Mesothelial cell of epicardium (in vitro differentiated cells): ENCODE results near the gene SNRNP25. TPM values are rescaled to one million over a fixed set of nuclear protein-coding genes. Genes with fewer than 3 reads are reported as not detected.

Source experiments
- DNase-seq, 2 experiments: peaks; one replicate each; pipeline ENCODE4 v3.0.0; 2021; ENCODE audit warnings: low spot score in 2 of 2; ENCODE audit not compliant: unreplicated experiment in 2 of 2
- H3K27ac Mint-ChIP-seq: 2 replicates; pipeline ENCODE4 v1.8.0; 2021; ENCODE audit warnings: mixed read lengths
- H3K27me3 Mint-ChIP-seq: 2 replicates; pipeline ENCODE4 v1.8.0; 2021; ENCODE audit warnings: low read depth, mixed read lengths
- H3K36me3 Mint-ChIP-seq: 2 replicates; pipeline ENCODE4 v1.8.0; 2021; ENCODE audit warnings: mixed read lengths
- H3K4me1 Mint-ChIP-seq: 2 replicates; pipeline ENCODE4 v1.8.0; 2021; ENCODE audit warnings: mixed read lengths
- H3K4me3 Mint-ChIP-seq: 2 replicates; pipeline ENCODE4 v1.8.0; 2021; ENCODE audit warnings: mild to moderate bottlenecking, moderate library complexity, mixed read lengths
- H3K9me3 Mint-ChIP-seq: 2 replicates; pipeline ENCODE4 v1.8.0; 2021; ENCODE audit warnings: mixed read lengths
- CTCF ChIP-seq: fragments of 200-600 bp; sonication (generic); IDR thresholded peaks from one replicate; pipeline ENCODE4 v1.5.0; 2021; ENCODE audit warnings: antibody characterized with exemption; ENCODE audit not compliant: unreplicated experiment
- total RNA-seq: library from RNA; stranded (reverse); gene quantifications from 3 replicates; pipeline ENCODE4 v1.2.1, GENCODE V29; 2021

Gene SNRNP25
- total RNA-seq, 1 donor from 2014 or later, result 33.1 TPM

DNA sequence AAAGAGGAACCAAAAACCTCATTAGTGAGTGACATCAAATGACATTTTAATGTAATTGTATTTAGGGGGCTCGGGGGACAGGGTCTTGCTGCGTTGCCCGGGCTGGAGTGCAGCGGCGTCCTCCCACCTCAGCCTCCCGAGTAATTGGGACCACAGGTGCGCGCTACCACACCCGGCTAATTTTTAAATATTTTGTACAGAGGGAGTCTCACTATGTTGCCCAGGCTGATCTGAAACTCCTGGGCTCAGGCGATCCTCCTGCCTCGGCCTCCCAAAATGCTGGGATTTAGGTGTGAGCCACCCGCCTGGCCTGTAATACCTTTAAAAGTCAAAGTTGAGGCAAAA lies 581 bp downstream of the SNRNP25 start:
- no peak for DNase-seq
- H3K36me3 Mint-ChIP-seq, result peaks cover 16% of the 10 kb centered on the region
- H3K4me1 Mint-ChIP-seq, result peaks cover 16% of the 10 kb centered on the region
- peak overlapping the region; percentile 94 for H3K4me3 Mint-ChIP-seq
- TF ChIP-seq CTCF, result no peak
- no peak overlapping the region for H3K27ac Mint-ChIP-seq
- no peaks in the 10 kb centered on the region for H3K27me3 Mint-ChIP-seq
- no peaks in the 10 kb centered on the region for H3K9me3 Mint-ChIP-seq

- Mint-ChIP-seq H3K27ac (no peak overlapping the region), H3K4me3 (peak overlapping the region; percentile 53), H3K4me1 (peaks cover 29% of the 10 kb centered on the region), H3K9me3 (no peaks in the 10 kb centered on the region), H3K36me3 (peaks cover 16% of the 10 kb centered on the region), H3K27me3 (no peaks in the 10 kb centered on the region)
- no peak for TF ChIP-seq CTCF
- no peak for DNase-seq
These were observed 2.0 kb downstream of the SNRNP25 start for GRCh38 chr16:55571-56136.

DNA sequence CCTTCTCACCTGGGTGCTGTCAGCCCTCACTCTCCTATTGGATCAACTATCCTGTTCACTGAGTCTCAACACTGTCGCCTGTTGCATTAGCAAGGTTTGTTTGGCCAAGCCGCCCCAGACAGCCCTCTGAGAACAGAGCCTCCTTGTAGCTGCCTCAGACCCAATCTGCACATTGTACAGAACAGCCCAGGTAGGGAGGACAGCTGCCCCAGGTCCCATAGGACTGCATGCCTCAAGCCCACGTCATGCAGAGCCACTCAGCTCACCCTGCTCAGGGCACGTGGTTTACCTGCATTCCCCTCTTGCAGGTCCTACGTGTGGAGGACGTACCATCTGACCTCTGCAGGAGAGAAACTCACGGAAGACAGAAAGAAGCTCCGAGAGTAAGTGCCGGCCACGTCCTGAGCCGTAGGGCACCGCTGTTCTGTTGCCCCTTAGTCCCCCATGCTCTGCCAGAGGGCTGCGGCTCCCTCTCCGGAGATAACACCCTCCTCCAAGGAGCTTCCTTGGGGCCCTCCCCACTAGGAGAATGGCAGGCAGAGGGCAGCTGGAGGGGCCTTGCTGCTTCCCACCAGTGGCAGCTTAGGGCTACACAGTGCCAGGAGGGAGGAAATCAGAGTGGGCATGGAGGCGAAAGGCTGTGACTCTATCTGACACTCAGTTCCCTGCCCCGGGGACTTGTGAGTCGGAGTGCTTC lies 2.8 kb downstream of the SNRNP25 start:
- peaks cover 27% of the 10 kb centered on the region for H3K4me1 Mint-ChIP-seq
- no peak overlapping the region for H3K27ac Mint-ChIP-seq
- no peaks in the 10 kb centered on the region for H3K27me3 Mint-ChIP-seq
- TF ChIP-seq CTCF, result no peak
- no peak overlapping the region for H3K4me3 Mint-ChIP-seq
- no peaks in the 10 kb centered on the region for H3K9me3 Mint-ChIP-seq
- H3K36me3 Mint-ChIP-seq, result peaks cover 12% of the 10 kb centered on the region
- no peak for DNase-seq

DNA sequence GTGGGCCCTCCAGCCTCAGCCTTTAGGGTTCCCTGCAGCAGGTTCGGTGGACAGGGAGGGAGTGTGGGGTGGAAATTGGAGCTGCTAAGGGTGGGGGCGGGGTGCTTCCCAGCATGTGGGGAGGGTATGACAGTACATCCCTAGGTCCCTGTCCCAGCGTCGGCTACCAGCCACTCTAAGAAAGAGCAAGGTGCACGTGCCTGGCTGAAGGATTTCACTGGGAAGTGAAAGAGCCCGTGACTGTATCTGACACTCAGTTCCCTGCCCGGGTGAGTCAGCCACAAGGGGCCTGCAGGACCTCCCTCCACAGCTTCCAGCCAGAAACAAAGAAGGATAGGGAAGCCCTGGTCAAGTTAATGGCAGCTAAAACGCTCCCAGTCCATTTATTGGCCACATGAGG lies 4.1 kb downstream of the SNRNP25 start:
- Mint-ChIP-seq H3K36me3 (peaks cover 12% of the 10 kb centered on the region), H3K9me3 (no peaks in the 10 kb centered on the region), H3K27ac (no peak overlapping the region), H3K4me1 (peaks cover 25% of the 10 kb centered on the region), H3K27me3 (no peaks in the 10 kb centered on the region), H3K4me3 (no peak overlapping the region)
- DNase-seq, result no peak
- TF ChIP-seq CTCF, result no peak

- no peak for TF ChIP-seq CTCF
- no peaks in the 10 kb centered on the region for H3K9me3 Mint-ChIP-seq
- no peak overlapping the region for H3K27ac Mint-ChIP-seq
- no peak overlapping the region for H3K4me3 Mint-ChIP-seq
- no peaks in the 10 kb centered on the region for H3K27me3 Mint-ChIP-seq
- no peak for DNase-seq
- H3K36me3 Mint-ChIP-seq, result peaks cover 12% of the 10 kb centered on the region
- peaks cover 19% of the 10 kb centered on the region for H3K4me1 Mint-ChIP-seq
These were observed 5.1 kb downstream of the SNRNP25 start for GRCh38 chr16:58491-59439.
